Activated gamma-delta T cell (primary cell): ENCODE results near the gene MS4A13.
"Not testable (repeated sequence)": the region's sequence is repeated elsewhere in the genome, so short reads cannot be mapped to it uniquely, and the experiment has no call there.

Source experiments
- DNase-seq: peaks from one replicate; lab custom pipeline; 2025; lab: John Stamatoyannopoulos, UW
- total RNA-seq, 2 donors: gene quantifications; one replicate each; lab custom pipeline; 2026; lab: John Stamatoyannopoulos, UW

Gene MS4A13, protein sequence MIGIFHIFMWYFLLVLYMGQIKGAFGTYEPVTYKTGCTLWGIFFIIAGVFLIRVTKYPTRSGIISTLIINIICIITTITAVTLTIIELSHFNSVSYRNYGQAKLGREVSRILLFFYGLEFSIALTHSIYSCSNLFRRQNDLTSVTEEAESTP
- 0 reads per million in 2 donors for total RNA-seq

DNA sequence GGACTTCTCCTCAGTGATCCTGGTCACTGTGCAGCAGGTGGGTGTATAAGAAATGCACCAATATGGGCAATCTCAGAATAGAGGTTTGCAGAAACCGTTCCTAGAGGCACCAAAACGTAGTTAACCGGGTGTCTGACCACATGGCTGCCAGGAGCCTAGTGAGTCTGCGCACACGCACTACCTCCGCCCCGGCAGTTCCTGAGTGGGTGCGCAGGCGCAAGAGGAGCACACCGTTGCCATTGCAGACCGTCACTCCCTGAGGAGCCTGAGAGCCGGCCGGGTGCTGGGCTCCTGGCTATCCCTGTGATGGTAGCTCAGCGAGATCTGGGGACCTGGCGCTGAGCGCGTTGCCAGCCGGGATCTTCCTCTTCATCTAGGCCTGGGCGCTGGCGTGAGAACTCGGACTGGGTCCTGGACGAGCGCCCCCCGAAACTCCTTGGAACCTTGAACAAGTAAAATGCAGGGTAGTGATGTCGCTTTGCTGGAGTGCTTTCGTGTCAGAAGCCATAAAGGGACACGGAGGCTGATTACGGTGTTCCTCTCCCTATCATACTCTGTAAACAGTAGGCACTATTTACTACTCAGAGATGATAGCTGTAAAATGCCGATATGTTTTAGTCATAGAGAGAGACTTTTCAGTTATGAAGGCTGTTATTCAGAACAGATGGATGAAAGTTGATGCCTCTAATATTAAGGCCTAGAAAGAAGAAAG, at the start of gene MS4A13:
Gene MS4A13, plus strand, starts transcription at position 249 of the 712 bp plus-strand sequence. CDS start 2,692 bp downstream, outside the sequence.
- DNase-seq, result no peak

DNA sequence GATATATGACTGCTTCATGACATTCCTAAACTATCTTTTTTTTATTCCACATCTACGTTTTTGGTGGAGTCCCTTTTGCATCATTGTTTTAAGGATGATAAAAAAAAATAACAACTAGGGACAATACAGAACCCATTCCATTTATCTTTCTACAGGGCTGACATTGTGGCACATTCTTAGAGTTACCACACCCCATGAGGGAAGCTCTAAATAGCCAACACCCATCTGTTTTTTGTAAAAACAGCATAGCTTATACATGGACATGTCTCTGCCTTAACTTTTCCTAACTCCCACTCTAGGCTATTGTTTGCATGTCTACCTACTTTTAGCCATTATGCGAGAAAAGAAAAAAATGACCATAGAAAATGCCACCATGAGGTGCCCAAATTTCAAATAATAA, 46.4 kb upstream of the MS4A13 start:
- DNase-seq, result no peak

DNA sequence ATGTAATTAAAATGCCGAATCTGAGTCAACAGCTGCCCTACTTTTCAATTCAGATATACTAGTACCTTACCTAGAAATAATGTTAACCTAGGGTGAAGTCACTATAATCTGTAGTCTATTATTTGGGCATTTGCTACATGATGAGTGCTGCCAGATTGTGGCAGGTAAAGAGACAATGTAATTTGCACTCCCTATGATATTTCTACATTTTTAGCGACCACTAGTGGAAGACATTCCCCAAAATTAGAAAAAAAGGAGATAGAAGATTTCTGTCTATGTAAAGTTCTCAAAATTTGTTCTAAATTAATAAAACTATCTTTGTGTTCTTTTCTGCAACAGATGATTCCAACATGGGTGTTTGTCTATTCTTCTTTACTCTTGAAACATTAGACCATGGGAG, 45.5 kb upstream of the MS4A13 start:
- DNase-seq, result no peak

DNA sequence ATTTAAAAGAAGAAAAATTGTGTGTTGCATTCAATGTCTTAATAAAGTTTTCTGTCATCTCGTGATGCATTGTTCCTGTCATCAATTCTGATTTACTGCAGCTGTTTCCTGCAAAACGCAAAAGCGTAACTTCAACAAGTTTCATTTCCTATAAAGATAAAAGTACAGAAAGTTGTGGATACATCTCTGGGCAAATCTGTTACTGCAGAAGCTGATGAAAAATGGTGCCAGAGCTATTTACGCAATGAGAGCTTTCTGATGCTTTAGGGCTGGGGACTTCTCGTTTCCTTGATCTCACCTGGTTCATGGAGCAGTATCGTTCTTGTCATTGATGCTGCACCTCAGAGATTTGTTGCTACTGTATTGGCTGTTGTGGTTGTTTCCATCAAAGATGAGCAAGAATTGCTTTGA, 38.2 kb upstream of the MS4A13 start:
- no peak for DNase-seq

DNA sequence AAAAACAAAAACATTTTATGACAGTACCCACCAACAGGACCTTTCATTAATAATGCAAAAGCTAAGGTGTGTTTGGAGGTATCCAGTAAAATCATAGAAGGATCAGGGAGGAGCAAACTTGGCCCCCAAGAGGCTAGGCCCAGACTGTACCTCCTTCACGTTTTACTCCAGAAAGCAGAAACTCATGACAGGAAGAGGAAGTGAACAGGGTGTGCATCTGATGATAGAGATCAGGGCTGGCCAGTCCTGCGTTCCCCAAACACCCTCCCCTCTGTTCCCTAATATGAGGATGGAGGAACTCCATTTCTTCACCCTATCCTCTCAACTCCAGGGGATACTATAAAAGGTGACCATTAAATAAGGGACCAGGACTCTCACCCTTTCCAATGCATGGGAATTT, 32.8 kb upstream of the MS4A13 start:
- no peak for DNase-seq

DNA sequence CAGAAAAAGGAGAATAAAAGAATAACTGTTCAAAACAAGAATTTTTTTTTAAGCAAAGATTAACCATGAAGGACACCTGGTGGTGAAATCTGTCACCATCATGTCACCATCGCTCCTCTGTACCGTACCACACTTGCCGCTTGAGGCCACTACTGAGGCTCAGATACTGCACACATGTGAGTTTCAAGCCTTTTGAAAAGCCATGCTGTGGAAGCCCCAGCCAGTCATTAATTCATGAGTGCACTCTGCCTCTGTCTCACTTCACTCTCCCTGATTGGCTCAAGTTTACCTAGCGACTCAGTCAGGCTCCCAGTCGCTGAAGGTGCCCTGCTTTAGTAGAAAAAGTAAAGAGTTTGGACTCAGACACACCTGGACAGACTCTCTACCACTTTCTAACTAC, 29.2 kb upstream of the MS4A13 start:
- DNase-seq, result no peak

DNA sequence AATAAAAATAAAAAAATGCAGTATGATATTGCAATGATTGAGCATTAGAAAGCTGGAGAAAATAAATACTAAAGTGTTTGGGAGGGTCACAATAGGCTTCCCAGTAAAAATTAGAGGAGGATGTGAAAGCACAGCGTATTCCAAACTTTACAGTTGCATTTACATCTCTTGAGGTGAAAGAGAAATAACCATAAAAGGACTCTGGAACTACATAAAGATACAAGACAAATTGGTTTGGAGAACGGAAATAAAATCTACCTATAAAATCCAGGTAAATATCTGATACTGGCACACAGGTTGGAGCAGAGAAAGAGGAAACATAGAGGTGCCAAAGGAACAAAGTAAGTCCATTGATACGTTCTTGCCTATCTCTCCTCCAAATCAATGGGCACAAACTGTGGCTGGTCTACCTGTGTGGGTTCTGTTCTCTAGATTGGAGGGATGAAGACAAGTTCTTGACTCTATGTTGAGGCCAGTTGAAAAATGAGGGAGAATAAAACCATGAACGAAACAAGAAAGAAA, 22.6 kb upstream of the MS4A13 start, which contains the start of gene MS4A12:
Gene MS4A12, plus strand, starts transcription at position 291 of the 522 bp plus-strand sequence. CDS start 4,541 bp downstream, outside the sequence.
- no peak for DNase-seq

DNA sequence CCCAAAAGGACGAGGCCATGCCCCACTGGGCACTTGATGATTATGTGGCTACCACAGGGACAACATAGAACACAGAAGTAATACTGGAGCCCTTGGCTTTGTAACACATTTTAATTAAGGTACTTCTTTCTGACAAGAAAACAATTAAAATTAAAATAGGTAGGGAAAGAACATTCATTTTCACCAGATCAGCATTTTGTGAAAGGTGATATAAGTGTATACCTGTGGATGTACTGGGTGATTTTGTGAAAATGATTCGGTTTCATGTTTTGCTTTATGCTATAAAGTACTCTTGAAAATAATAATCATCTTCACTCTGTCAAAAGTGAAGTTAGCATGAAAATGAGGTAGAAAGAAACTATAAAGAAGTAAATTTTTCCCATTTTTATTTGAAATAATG, 21.7 kb upstream of the MS4A13 start:
- no peak for DNase-seq

DNA sequence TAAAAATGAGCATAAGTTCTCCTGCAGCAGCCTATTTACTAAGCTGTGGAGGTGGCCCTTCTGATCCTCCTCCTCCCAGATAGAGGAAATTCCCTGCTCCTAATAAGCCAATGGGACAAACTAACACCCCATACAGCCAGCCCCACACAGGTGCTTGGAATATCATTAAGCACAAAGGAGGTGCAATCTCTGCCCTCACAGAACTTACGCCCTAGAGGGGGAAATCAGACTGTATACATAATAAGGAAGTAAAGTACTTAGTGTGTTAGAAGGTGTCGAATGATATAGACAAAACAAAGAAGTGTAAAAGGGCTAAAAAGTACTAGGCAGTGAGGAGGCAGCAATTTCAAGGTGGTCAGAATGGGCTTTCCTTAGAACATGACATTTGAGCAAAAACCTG, 16.8 kb upstream of the MS4A13 start:
- no peak for DNase-seq

DNA sequence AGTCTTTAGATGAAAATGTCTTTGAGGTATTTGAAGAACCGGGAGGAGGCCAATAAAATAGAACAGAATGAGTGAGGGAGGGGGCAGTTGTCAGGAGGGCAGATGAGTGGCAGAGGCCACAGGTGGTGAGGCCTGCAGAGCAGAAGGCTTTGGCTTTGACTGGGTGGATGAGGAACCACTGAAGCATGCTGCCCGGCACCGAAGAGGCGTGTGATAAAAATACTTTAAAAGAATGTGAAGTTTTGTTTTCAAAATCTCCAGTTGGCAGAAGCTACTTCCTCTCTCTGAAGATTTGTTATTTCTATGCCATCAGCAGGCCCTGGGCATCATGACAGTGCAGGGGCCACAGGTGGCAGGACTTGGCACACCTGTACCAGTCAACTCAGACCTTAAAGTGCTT, 16.3 kb upstream of the MS4A13 start:
- no peak for DNase-seq

DNA sequence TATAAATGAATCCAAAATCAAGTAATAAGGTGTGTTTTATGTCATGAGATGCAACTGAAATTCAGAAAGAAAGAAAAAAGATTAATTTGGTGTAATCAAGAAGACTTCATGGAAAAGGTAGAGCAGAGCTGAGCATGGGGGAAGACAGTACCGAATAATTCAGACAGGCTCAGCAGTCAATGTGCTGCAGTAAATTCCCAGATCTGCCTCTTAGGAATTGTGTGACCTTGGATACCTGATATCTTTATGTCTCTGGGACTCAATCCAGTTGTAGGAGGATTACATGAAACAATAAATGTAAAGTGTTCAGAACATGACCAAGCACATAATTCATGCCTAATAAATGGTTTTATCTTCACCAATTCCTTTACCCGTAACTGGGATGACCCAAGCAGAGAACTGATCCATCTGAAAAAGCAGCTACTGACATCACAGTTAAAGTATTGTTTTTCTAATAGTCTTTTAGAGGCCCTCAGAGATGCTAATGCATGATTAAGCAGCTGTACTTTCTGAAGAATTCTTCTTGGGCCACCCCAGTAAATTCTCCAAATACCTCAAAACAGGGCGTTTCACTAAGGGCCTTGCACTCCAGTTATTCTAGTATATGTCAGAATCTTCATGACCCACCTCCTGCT, 14.8 kb upstream of the MS4A13 start:
- no peak for DNase-seq

DNA sequence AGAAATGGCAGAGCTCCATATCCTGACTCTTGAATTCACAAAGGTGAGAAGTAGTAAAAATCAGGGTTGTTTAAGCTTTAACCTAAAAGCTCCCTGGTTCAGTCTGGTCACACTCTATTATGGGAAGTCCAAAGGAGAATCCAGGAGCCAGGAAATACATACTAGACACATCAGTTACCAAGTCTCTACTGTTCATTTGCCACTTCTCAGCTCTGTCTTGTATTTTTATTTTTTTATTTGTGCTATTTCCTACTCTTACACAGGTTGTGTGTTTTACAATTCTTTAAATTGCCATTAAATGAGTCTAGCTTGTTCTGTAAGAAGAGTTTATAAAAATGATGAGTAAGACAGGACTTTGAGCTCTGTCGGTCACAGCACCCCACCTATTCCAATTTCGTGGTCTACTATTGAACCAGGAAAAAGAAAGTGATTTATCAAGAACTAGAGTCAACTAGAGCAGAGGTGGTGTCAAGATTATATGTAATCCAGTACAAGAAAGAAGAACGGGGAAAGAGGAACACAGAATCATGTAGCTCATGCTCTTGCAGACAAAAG, 12.9 kb upstream of the MS4A13 start:
- DNase-seq, result no peak

DNA sequence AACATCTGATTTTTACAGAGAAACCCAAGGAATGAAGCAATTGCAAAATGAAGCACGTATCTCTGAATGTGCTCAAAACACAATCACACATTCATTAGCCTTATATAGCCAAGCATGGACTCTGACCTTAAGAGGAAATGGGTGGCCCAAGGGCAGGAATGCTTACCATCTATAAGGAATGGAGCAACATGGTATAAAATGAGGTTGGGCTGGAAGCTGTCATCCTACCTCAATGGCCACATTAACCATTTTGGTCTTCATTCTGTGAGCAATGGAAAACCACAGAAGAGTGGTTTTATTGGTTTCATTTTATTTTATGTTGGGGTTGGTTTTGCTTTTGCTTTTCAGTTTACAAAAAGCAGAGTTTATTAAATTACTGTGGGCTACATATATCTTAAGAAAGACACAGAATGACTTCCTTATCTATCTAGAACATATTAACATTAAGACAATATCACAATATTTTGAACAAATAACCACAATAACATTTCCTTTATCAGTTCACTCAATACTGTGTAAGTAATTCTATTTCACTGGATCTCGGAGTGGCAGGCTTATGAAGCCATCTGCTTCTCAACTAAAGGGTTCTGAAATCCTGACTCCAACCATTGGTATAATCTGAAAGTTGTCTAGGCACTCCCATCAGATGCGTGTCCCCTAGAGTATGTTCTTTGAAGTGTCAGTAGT, 10.8 kb upstream of the MS4A13 start:
- no peak for DNase-seq

DNA sequence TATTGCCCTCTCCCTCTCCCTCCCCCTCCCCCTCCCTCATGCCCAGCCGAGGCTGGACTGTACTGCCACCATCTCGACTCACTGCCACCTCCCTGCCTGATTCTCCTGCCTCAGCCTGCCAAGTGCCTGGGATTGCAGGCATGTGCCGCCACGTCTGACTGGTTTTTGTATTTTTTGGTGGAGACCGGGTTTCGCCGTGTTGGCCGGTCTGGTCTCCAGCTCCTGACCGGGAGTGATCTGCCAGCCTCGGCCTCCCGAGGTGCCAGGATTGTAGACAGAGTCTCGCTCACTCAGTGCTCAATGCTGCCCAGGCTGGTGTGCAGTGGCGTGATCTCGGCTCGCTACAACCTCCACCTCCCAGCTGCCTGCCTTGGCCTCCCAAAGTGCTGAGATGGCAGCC, 5.6 kb upstream of the MS4A13 start:
- not testable (repeated sequence) for DNase-seq

DNA sequence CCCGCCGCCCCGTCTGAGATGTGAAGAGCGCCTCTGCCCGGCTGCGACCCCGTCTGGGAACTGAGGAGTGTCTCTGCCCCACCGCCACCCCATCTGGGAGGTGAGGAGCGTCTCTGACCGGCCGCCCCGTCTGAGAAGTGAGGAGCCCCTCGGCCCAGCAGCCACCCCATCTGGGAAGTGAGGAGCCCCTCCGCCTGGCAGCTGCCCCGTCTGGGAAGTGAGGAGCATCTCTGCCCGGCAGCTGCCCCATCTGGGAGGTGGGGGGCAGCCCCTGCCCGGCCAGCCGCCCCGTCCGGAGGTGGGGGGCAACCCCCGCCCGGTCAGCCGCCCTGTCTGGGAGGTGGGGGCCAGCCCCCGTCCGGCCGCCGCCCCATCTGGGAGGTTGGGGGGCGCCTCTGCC, 5.0 kb upstream of the MS4A13 start:
- not testable (repeated sequence) for DNase-seq

DNA sequence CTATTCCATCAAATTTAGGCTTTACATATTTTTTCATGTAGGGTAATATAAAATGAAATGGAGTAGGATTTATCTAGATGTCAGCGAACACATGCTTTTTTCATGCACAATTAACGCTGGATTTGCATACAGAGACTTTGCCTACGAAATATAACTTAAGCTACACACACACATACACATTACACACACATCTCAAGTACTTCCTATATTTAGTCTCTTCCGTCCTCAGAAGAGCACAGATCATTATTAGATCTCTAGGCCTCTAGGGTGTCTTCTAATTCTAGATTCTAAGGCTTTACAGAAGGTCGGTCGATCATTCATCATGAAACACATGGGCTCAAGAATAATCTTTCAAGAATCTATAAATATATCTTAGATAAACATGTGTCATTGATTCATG, 3.8 kb upstream of the MS4A13 start:
- no peak for DNase-seq

DNA sequence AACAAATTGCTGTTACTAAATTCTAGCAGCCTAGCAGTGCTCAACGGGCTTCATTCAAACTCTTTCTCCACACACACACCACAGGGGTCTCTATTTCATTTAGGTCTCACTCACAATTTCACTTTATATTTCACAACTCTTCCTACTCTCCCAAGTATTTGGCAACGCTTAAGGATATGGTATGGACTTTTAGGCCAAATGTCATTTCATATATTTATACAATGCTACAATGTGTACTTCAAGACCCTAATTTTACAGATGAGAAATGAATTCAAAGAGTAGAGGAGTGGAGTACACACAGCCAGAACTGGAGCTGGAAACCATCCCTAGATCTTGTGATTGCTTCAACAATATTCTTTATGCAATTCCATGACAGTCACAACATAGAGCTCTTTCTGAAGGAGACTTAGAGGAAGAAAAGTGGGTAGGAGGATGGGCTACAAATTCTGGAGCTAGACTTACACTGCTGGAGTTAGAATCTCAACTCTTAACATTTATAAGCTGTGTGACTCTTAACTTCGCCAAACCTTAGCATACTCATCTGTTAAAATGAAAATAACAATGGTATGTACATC, 2.5 kb upstream of the MS4A13 start:
- no peak for DNase-seq

DNA sequence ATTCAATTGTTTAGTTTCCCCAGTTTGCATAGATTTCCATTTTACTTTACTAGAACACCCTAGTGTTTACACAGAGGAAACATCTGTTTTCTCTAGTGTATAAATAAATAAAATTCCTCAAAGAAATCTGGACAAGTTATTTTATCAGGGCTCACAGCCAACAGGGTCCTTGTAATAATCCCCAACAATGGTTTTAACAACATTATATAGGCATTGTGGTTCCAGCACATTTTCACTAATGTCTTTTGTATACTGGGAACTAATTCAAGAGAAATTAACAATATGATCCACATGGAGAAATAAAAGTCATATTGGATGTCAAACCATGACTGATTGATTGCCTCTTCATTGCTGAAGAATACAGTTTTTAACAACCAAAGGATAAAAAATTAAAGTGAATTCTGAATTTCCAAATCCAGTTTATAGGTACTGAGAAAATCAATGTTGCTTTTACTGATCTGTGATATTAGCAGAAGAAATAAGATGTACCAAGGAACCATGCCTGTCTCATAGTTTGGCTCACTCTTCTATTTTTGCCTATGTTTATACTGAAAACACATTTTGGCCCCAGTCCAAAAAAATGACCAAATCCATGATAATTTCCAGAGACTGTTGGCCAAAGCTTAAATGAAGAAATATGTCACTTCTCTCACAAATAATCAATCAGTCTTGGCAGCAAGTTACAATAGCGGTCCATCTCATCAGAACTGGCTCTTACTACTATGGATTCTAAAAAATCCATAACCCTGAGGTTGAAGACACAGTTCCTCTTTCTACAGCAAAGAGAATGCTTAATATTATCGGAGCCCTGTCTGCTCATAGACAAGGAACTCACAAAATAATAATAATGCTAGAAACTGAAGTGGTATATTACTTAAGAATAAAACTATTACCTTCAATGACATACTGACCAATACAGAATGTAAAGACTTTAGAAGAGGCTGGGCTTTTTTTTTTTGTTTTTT, 1.4 kb upstream of the MS4A13 start:
- no peak for DNase-seq

DNA sequence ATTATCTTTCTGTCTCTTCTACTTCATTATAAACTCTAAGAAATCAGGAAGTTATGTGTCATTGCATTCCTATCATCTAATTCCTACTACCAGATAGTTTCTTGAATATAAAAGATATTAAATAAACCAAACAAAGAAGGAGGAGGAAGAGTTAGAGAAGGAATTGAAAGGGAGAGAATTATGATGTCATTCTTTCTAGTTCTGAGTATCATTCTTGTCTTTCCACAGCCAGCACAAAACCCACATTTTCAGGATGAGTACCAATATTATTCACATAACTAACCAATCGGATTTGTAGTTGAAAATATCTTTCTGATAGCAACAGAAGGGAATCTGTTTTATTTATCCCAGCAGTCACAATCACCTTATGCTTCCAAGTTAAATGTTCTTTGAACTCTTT, 13.3 kb downstream of the MS4A13 start:
- DNase-seq, result no peak

DNA sequence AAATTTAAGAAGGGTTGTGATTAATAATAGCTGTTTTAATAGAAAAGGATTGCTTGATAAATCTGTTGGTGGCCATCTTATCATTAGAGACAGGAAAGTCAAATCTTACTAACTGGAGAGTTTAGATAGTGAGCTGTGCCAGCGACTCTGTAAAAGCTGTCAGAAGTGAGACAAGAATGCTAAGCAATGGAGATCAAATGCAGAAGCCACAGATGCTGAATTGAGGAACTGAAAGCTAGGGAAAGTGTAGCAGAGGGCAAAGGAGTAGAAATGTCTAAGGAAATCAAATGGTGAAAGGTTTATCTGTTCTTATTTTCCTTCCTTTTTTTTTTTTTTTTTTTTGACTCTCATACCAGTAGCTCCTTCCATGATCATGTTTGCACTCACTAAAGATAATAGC, 13.7 kb downstream of the MS4A13 start:
- no peak for DNase-seq
